Nephron progenitor cell (in vitro differentiated cells): ENCODE results near the gene RGSL1.

Source experiments
- DNase-seq: peaks from one replicate; pipeline ENCODE4 v3.0.0; 2021
- H3K27ac Mint-ChIP-seq: 2 replicates; pipeline ENCODE4 v1.8.0; 2021; ENCODE audit warnings: mild to moderate bottlenecking, moderate library complexity, mixed read lengths
- H3K27me3 Mint-ChIP-seq: 2 replicates; pipeline ENCODE4 v1.8.0; 2021; ENCODE audit warnings: mild to moderate bottlenecking, low read depth, mixed read lengths; ENCODE audit not compliant: poor library complexity
- H3K36me3 Mint-ChIP-seq: 2 replicates; pipeline ENCODE4 v1.8.0; 2021; ENCODE audit warnings: low read depth, mixed read lengths
- H3K4me1 Mint-ChIP-seq: 2 replicates; pipeline ENCODE4 v1.8.0; 2021; ENCODE audit warnings: mixed read lengths
- H3K4me3 Mint-ChIP-seq: 2 replicates; pipeline ENCODE4 v1.8.0; 2021; ENCODE audit warnings: mild to moderate bottlenecking, moderate library complexity, mixed read lengths
- H3K9me3 Mint-ChIP-seq: 2 replicates; pipeline ENCODE4 v1.8.0; 2021; ENCODE audit warnings: mild to moderate bottlenecking, moderate library complexity, mixed read lengths
- CTCF ChIP-seq: fragments of 200-600 bp; sonication (generic); IDR thresholded peaks from 2 replicates; pipeline ENCODE4 v1.5.0; 2021; ENCODE audit warnings: antibody characterized with exemption

The RGSL1 gene

GRCh38 chr1:182596934-182597333, 147.0 kb downstream of the RGSL1 start:
- peaks cover 11% of the 10 kb centered on the region for H3K27me3 Mint-ChIP-seq
- no peak for TF ChIP-seq CTCF
- H3K36me3 Mint-ChIP-seq = peaks cover 5% of the 10 kb centered on the region
- H3K9me3 Mint-ChIP-seq = no peaks in the 10 kb centered on the region
- H3K4me1 Mint-ChIP-seq = peaks cover 9% of the 10 kb centered on the region
- no peak overlapping the region for H3K4me3 Mint-ChIP-seq
- no peak overlapping the region for H3K27ac Mint-ChIP-seq
- no peak for DNase-seq

GRCh38 chr1:182598296-182598695, 148.3 kb downstream of the RGSL1 start:
- H3K27me3 Mint-ChIP-seq = peaks cover 11% of the 10 kb centered on the region
- no peak overlapping the region for H3K4me3 Mint-ChIP-seq
- H3K4me1 Mint-ChIP-seq = peaks cover 5% of the 10 kb centered on the region
- no peak for DNase-seq
- H3K27ac Mint-ChIP-seq = no peak overlapping the region
- no peak for TF ChIP-seq CTCF
- H3K36me3 Mint-ChIP-seq = peaks cover 5% of the 10 kb centered on the region
- H3K9me3 Mint-ChIP-seq = no peaks in the 10 kb centered on the region

DNA sequence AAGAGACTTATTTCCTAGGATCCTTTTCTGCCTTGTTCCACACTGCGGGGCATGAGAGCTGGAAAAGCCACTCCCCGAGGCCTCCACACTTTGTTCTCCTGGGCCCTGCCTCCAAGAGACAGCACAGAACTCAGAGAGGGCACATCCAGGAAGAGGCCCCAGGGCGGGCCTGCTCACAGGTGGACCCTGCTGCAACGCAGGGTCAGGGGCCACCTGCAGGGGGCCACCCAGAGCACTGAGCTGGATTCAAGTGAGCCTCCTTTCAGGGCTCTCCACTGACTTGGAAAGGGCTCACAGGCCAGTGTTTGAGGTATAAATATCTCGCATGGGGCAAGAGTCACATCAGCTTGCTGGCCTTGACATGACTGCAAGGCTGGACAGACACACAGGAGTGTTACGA, 149.4 kb downstream of the RGSL1 start:
- H3K4me3 Mint-ChIP-seq = no peak overlapping the region
- no peak overlapping the region for H3K27ac Mint-ChIP-seq
- H3K9me3 Mint-ChIP-seq = no peaks in the 10 kb centered on the region
- peak; percentile 52 for TF ChIP-seq CTCF
- H3K36me3 Mint-ChIP-seq = peaks cover 5% of the 10 kb centered on the region
- H3K4me1 Mint-ChIP-seq = peaks cover 6% of the 10 kb centered on the region
- peaks cover 16% of the 10 kb centered on the region for H3K27me3 Mint-ChIP-seq
- peak; percentile 42 for DNase-seq

GRCh38 chr1:182600036-182600713, 150.2 kb downstream of the RGSL1 start:
- Mint-ChIP-seq H3K9me3 (no peaks in the 10 kb centered on the region), H3K4me1 (peaks cover 10% of the 10 kb centered on the region), H3K4me3 (no peak overlapping the region), H3K27me3 (peaks cover 23% of the 10 kb centered on the region), H3K27ac (no peak overlapping the region), H3K36me3 (peaks cover 5% of the 10 kb centered on the region)
- no peak for DNase-seq
- TF ChIP-seq CTCF = no peak

- TF ChIP-seq CTCF = no peak
- peaks cover 25% of the 10 kb centered on the region for H3K27me3 Mint-ChIP-seq
- no peaks in the 10 kb centered on the region for H3K9me3 Mint-ChIP-seq
- DNase-seq = no peak
- no peak overlapping the region for H3K27ac Mint-ChIP-seq
- H3K4me1 Mint-ChIP-seq = peaks cover 10% of the 10 kb centered on the region
- no peak overlapping the region for H3K4me3 Mint-ChIP-seq
- H3K36me3 Mint-ChIP-seq = peaks cover 5% of the 10 kb centered on the region
These were observed 150.9 kb downstream of the RGSL1 start for GRCh38 chr1:182600745-182601415.

GRCh38 chr1:182601416-182601786, 151.5 kb downstream of the RGSL1 start:
- H3K27ac Mint-ChIP-seq = no peak overlapping the region
- no peaks in the 10 kb centered on the region for H3K9me3 Mint-ChIP-seq
- peak; percentile 86 for TF ChIP-seq CTCF
- H3K4me1 Mint-ChIP-seq = peaks cover 12% of the 10 kb centered on the region
- peaks cover 5% of the 10 kb centered on the region for H3K36me3 Mint-ChIP-seq
- H3K27me3 Mint-ChIP-seq = peaks cover 22% of the 10 kb centered on the region
- peak; percentile 75 for DNase-seq
- no peak overlapping the region for H3K4me3 Mint-ChIP-seq
